GM15510 (cell line): Measurements from ENCODE around the gene SIT1.

ENCODE experiments used
- POLR2A ChIP-seq: IDR thresholded peaks from 3 replicates; pipeline ENCODE4 v1.6.1; 2011; ENCODE audit warnings: borderline replicate concordance; ENCODE audit not compliant: insufficient read length; ENCODE audit errors: extremely low read depth

SIT1 gene

DNA sequence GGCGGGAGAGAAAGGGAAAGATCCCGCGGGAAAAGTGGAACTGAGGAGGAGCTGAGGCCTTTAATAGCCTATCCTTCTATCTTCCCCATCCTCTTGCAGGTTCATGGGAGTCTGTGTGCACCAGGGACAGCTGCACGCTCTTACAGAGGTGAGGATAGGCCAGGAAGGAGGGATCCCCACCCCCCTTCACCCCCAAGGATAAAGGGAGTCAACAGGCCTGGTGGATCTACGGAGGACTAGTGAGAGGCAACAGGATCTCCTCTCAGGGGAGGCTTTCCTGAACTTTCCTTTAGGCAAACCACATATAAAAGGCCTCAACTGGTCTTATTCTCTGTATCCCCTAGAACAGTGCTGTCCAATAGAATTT lies 44.6 kb downstream of the SIT1 start:
- TF ChIP-seq POLR2A: no peak

- TF ChIP-seq POLR2A: peak; percentile 0
Measured at GRCh38 chr9:35605351-35606137, 45.2 kb downstream of the SIT1 start.

- TF ChIP-seq POLR2A: no peak
Measured at GRCh38 chr9:35604578-35605350, 46.0 kb downstream of the SIT1 start, which contains the start of gene TESK1. TESK1 (plus strand) TSS chr9:35605262; CDS start chr9:35605620, 358 bp downstream.

- peak; percentile 61 for TF ChIP-seq POLR2A
Measured at GRCh38 chr9:35603986-35604577, 46.6 kb downstream of the SIT1 start.

GRCh38 chr9:35603506-35603985 lies 47.2 kb downstream of the SIT1 start:
- no peak for TF ChIP-seq POLR2A

DNA sequence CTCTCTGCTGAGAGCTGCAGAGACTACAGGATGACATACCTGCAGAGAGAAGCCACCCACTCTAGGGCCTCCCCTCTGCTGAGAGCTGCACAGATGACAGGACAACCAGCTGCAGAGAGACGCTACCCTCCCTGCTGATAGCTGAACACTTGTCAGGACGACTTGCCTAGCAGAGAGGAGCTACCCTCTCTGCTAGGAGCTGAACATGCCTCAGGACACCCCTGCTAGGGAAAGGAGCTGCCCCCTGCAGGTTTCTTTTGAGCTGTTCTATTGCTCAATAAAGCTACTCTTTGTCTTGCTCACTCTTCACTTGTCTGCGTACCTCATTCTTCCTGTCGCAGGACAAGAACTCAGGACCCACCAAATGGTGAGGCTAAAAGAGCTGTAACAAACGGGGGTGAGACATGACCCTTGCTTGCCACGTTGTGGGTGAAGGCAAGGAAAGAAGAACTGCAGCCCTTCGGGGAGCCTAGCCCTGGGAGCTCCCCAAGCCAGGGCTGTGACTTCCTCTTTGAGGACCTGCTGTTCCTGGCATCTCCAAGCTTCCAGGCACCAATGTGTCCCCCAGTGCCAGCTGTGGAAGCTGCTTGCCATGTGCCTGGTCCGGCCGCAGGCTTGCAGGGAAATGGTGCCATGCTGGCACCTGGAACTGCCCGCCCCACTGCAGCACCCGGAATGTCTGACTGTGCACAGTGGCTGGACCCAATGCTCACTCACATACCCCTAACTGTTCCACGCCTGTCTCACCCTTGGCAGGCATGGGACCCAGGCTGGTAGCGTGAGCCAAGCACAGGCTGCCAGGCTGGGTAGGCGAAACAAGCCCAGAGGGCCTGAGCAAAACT lies 50.7 kb downstream of the SIT1 start:
- TF ChIP-seq POLR2A: no peak
